ENCODE data around the gene ZNF444. TPM values are rescaled to one million over a fixed set of nuclear protein-coding genes. Genes with fewer than 3 reads are reported as not detected.

The ZNF444 gene
- total RNA-seq, 2 donors from 2014 or later: 25.9 to 37.3 TPM

DNA sequence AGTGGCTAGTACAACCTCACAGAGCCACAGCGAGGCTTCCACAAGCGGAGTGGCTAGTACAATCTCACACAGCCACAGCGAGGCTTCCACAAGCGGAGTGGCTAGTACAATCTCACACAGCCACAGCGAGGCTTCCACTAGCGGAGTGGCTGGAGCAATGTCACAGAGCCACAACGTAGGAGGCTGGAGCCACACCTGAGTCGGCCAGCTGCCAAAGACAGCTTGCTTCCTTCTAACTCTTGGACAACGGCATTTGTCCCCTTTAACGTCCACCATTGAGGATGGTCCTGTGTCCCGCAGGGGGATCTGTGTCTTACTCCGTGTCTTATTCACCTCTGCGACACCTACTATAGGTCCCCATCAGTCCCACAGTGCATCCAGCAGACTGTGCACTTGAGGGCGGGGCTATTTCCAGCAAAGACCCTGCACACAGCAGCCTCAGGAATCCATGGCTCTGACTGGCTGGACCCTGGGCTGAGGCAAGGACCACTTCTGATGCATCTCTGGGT lies 23.7 kb upstream of the ZNF444 start:
- ATAC-seq (no peak), DNase-seq (ENCODE audit: low spot score in 2 of 2) (no peak)
- Mint-ChIP-seq H3K36me3 (peaks cover 6 to 7% of the 10 kb centered on the region in 2 donors), H3K9me3 (no peaks in the 10 kb centered on the region), H3K27ac (peak overlapping the region in 1 of 2 donors; percentile 68)

DNA sequence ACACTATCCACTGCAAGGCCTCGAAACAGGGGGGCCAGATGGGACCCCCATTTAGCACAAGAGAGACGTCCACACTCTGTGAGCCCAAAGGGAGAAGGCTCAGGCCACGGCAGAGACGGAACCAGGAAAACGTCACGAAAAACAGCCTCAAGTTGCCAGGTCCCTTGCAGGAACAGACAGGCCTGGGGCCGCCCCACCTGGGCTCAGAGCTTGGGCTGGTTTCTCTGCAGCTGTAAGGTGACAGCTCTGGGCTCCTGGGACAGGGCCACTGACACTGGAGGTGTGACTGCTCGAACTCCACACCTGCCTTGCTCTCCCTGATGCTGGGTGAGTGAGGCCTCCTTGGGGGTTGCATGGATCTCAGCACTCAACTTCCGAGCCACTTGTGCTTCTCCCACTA lies 23.2 kb upstream of the ZNF444 start:
- Mint-ChIP-seq H3K36me3 (peaks cover 6 to 7% of the 10 kb centered on the region in 2 donors), H3K27ac (peak overlapping the region in 1 of 2 donors; percentile 68), H3K9me3 (no peaks in the 10 kb centered on the region)
- DNase-seq (ENCODE audit: low spot score in 2 of 2): no peak
- no peak for ATAC-seq

- DNase-seq (ENCODE audit: low spot score in 2 of 2): no peak
- ATAC-seq: no peak
- Mint-ChIP-seq H3K27ac (peak overlapping the region; percentile 90 to 98), H3K36me3 (peaks cover 6 to 7% of the 10 kb centered on the region in 2 donors), H3K9me3 (no peaks in the 10 kb centered on the region)
These were observed 22.2 kb upstream of the ZNF444 start for GRCh38 chr19:56118666-56119581.

DNA sequence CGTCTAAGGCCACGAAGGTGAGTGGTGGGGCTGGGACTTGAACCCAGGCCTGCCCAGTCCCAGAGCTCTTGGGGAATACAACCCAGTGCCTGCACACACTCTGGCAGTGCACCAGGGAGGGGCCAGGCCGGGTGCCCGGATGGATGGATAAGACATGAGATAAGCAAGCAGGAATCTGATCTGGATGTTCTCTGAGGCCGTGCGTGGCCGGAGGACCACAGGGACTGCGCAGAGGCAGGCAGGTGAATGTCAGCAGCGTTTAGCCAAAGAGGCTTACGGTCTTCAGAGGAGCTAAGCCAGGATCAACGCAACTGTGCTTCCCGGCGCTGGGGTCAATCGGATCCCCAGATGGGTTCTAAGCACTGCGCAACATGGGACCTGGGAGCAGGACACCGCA lies 21.5 kb upstream of the ZNF444 start:
- DNase-seq (ENCODE audit: low spot score in 2 of 2) (no peak), ATAC-seq (no peak)
- no peaks in the 10 kb centered on the region for H3K9me3 Mint-ChIP-seq
- H3K36me3 Mint-ChIP-seq: peaks cover 6 to 7% of the 10 kb centered on the region in 2 donors
- H3K27ac Mint-ChIP-seq: peak overlapping the region; percentile 96 to 98

DNA sequence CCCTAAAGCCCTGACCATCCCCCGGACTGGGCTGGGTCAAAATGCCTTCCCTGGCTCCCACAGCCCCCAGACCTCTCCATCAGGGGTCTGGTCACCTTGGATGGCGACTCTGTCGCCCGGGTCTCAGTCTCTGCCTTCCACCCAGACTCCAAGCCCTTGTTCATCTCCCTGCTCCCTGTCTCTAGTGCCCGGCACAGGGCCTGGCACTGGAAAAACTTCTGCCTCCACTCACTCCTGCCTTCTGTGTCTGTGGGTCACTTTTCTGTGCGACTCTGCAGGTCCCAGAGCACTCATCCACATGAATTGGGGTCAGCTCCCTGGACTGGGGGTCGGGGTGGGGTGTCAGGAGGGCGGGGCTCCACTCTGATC lies 21.1 kb upstream of the ZNF444 start:
- H3K9me3 Mint-ChIP-seq: no peaks in the 10 kb centered on the region
- no peak for DNase-seq (ENCODE audit: low spot score in 2 of 2)
- H3K27ac Mint-ChIP-seq: peak overlapping the region; percentile 96 to 98
- peaks cover 6 to 7% of the 10 kb centered on the region in 2 donors for H3K36me3 Mint-ChIP-seq
- ATAC-seq: no peak

DNA sequence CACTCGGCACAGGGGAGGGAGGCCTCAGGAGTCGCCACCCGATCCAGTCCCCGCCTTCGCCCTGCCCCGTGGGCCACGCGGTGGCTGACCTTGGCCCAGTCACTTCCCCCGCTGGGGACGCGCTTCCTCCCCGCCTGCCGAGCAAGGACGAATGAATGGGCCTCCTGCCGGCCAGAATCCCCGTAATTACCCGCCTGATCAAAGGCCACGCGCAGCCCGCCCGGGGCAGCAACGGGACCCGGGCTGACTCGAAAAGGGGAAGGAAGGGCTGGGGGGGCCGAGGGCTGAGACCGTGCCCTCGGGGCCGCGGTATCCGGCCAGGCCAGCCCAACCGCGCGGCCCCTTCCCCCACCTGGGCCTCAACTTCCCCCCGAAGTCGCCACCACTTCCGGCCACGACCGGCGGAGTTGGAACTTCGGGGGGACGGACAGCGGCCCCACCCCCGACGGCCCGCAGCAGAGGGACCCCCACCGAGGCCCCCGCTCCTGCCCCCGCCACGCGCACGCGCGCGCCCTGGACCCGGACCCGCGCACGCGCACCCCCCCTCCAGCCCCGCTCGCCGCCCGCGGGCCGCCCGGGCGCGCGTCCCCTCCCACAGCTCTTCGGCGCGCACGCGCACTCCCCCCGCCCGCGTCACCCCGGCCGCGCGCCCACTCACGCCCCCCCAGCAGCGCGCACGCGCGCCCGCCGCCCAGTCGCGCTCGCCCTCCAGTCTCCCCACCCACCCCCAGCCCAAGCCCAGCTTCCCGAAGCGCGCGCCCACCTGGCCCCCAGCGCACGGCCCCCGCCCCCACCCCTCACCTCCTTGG lies 20.5 kb upstream of the ZNF444 start:
- ATAC-seq (peak; percentile 44 to 74), DNase-seq (ENCODE audit: low spot score in 2 of 2) (peak; percentile 78 to 86)
- Mint-ChIP-seq H3K36me3 (peaks cover 6 to 7% of the 10 kb centered on the region in 2 donors), H3K27ac (peak overlapping the region; percentile 96 to 98), H3K9me3 (no peaks in the 10 kb centered on the region)

- Mint-ChIP-seq H3K9me3 (no peaks in the 10 kb centered on the region), H3K27ac (peak within 1 kb of the TSS; percentile 98), H3K36me3 (peaks cover 6 to 7% of the 10 kb centered on the region in 2 donors)
- ATAC-seq (peak; percentile 83 to 93), DNase-seq (ENCODE audit: low spot score in 2 of 2) (peak; percentile 96 to 97)
These were observed 19.6 kb upstream of the ZNF444 start, which contains the start of gene ZNF787 for GRCh38 chr19:56121180-56122167. Gene ZNF787, minus strand, starts transcription at chr19:56121295. Its CDS starts 18,078 bp downstream, at chr19:56103217.

- no peaks in the 10 kb centered on the region for H3K9me3 Mint-ChIP-seq
- DNase-seq (ENCODE audit: low spot score in 2 of 2) (no peak), ATAC-seq (no peak)
- H3K36me3 Mint-ChIP-seq: peaks cover 6 to 7% of the 10 kb centered on the region in 2 donors
- peak overlapping the region in 1 of 2 donors; percentile 22 for H3K27ac Mint-ChIP-seq
These were observed 17.7 kb upstream of the ZNF444 start for GRCh38 chr19:56123266-56123891.

GRCh38 chr19:56124578-56124977 lies 16.5 kb upstream of the ZNF444 start:
- Mint-ChIP-seq H3K27ac (no peak overlapping the region), H3K9me3 (no peaks in the 10 kb centered on the region), H3K36me3 (peaks cover 0 to 6% of the 10 kb centered on the region in 2 donors)
- no peak for DNase-seq (ENCODE audit: low spot score in 2 of 2)
- no peak for ATAC-seq

- Mint-ChIP-seq H3K36me3 (no peaks in the 10 kb centered on the region), H3K9me3 (no peaks in the 10 kb centered on the region), H3K27ac (no peak overlapping the region)
- DNase-seq (ENCODE audit: low spot score in 2 of 2): no peak
- no peak for ATAC-seq
These were observed 15.1 kb upstream of the ZNF444 start for GRCh38 chr19:56125806-56126590.

GRCh38 chr19:56126983-56127780 lies 13.9 kb upstream of the ZNF444 start:
- DNase-seq (ENCODE audit: low spot score in 2 of 2) (no peak), ATAC-seq (no peak)
- no peaks in the 10 kb centered on the region for H3K36me3 Mint-ChIP-seq
- no peak overlapping the region for H3K27ac Mint-ChIP-seq
- no peaks in the 10 kb centered on the region for H3K9me3 Mint-ChIP-seq

DNA sequence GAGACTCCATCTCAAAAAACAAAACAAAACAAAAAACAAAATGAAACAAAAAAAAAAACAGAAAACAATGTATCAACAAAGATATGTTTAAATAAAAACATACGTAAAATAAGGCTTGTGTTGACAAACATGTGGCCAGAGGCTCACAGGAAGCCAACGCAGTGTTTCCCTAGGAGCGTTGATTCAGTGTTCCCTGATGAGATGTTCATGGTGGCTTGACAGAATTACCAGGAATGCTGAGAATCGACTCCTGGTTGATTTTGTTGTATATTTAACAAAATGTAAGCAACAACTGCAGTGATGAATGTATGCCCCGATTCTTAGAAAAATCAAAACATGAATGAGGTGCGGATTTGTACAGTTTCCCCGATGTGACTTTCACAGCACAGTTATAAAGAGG lies 11.1 kb upstream of the ZNF444 start:
- Mint-ChIP-seq H3K9me3 (no peaks in the 10 kb centered on the region), H3K27ac (no peak overlapping the region), H3K36me3 (no peaks in the 10 kb centered on the region)
- ATAC-seq (no peak), DNase-seq (ENCODE audit: low spot score in 2 of 2) (no peak)

DNA sequence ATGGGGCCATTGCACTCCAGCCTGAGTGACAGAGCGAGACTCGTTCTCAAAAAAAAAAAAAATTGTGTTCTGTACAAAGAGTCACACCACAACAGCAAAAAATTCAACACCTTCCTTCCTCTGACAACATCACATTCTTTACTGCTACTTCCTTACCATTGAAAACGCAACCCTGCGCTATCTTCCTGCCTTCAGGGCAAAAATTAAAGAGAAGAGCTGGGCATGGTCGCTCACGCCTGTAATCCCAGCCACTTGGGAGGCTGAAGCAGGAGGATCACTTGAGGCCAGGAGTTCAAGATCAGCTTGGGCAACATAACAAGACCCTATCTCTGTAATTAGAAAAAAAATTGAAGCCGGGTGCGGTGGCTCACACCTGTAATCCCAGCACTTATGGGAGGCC lies 9.4 kb upstream of the ZNF444 start:
- H3K36me3 Mint-ChIP-seq: no peaks in the 10 kb centered on the region
- DNase-seq (ENCODE audit: low spot score in 2 of 2) (no peak), ATAC-seq (no peak)

DNA sequence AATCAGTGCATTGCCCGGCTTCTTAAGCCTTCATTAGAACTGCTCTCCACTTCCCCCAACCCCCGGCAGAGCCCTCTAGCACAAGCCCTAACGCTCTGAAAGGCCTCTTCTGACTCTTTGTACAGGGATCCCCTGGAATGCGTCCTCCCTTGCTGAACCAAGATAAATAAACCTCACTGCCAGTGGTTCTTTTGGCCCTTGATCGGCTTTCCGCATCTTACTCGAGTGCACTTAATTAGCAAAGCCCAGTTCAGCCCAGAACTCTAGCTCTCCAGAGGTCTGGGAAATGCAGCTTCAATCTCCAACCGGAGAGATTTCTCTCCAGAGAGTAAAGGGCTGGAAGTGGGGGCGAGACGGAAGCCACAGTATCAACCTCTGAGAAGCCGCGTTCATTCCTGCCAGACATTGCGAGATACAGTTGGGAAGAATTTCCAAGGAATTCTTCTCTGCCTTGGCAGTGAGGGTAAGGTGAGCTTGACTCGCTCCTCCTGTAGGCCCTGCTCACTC lies 8.7 kb upstream of the ZNF444 start:
- Mint-ChIP-seq H3K9me3 (no peaks in the 10 kb centered on the region), H3K27ac (peak overlapping the region in 1 of 2 donors; percentile 36), H3K36me3 (no peaks in the 10 kb centered on the region)
- DNase-seq (ENCODE audit: low spot score in 2 of 2) (no peak), ATAC-seq (no peak)

More for the DNA sequence above, 9.4 kb upstream of the ZNF444 start:
- Mint-ChIP-seq H3K27ac (no peak overlapping the region), H3K9me3 (no peaks in the 10 kb centered on the region)
